Fibroblast of peridontal ligament (primary cell): ENCODE data around the gene ETF1.
"Not testable (repeated sequence)": the region's sequence is repeated elsewhere in the genome, so short reads cannot be mapped to it uniquely, and the experiment has no call there.

Source experiments
- DNase-seq: peaks from one replicate; pipeline ENCODE4 v3.0.0-alpha.2; 2010; ENCODE audit errors: extremely low read depth

Gene ETF1

GRCh38 chr5:138490648-138491283, 52.3 kb downstream of the ETF1 start:
- DNase-seq: no peak

DNA sequence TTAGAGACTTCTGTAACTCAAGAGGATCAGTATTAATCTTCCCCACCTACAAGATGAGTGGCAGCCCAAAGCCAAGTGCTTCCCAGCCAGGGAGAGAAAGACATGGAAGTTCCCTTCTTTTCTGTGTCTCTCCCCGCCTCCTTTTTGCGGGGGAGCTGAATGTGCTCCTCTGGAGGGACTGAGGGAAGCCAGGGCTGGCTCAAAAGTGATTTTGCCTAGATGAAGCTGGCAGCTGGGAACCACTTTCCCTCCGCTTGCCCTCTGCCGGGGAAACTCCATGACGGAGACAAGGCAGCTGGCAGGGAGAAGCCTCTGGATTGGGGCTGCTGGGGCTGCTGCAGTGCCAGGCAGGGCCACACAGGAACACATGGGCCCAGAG, 53.4 kb downstream of the ETF1 start:
- no peak for DNase-seq

GRCh38 chr5:138488481-138488945, 54.5 kb downstream of the ETF1 start:
- no peak for DNase-seq

GRCh38 chr5:138482638-138483037, 60.4 kb downstream of the ETF1 start:
- no peak for DNase-seq

- no peak for DNase-seq
Observed at GRCh38 chr5:138476918-138477317, 66.1 kb downstream of the ETF1 start.

DNA sequence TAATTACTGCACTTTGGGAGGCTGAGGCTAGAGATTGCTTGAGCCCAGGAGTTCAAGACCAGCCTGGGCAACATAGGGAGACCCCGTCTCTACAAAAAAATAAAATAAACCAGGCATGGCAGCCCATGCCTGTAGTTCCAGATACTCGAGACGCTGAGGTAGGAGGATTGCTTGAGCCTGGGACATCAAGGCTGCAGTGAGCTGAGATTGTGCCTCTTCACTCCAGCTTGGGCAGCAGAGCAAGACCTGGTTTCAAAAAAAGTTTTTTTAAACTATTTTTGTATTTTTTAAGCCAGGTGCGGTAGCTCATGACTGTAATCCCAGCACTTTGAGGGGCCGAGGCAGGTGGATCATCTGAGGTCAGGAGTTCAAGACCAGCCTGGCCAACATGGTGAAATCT, 69.9 kb downstream of the ETF1 start:
- DNase-seq: not testable (repeated sequence)

DNA sequence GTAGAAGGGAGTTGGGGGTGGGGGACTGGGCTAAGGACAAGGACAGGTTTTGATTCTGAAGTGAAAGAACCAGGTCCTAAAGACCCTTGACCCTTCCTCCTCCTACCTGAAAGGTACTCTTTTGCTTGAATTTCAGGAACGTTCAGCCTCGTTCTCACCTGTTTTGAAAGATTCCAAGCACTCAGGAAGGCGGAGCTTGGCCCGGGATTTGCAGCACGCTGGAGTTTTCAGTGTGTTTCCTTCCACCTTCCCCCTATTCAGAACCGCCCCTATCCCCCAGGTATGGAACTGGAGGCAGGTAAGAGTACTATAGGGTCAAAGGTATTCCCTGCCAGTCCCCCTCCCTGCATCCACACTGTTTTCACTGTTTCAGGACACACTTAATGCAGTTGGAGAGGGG, 70.7 kb downstream of the ETF1 start:
- DNase-seq: no peak

DNA sequence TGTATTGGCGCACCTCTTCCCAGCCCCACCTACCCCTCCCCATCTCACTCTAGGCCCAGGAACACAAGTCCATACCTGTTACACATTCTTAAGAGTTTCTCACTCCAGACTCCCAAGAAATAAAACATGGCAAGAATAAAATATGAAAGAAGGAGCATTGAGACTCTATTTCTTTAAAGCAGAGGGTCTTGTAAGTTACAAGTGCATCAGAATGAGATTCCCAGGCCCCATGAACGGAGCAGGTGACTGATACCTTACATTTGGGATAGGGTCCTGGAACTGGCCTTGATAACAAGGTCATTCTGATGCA, 72.0 kb downstream of the ETF1 start:
- no peak for DNase-seq

- DNase-seq: peak; percentile 89
Observed at GRCh38 chr5:138470322-138471051, 72.5 kb downstream of the ETF1 start.

GRCh38 chr5:138469540-138470321, 73.3 kb downstream of the ETF1 start:
- peak; percentile 90 for DNase-seq

DNA sequence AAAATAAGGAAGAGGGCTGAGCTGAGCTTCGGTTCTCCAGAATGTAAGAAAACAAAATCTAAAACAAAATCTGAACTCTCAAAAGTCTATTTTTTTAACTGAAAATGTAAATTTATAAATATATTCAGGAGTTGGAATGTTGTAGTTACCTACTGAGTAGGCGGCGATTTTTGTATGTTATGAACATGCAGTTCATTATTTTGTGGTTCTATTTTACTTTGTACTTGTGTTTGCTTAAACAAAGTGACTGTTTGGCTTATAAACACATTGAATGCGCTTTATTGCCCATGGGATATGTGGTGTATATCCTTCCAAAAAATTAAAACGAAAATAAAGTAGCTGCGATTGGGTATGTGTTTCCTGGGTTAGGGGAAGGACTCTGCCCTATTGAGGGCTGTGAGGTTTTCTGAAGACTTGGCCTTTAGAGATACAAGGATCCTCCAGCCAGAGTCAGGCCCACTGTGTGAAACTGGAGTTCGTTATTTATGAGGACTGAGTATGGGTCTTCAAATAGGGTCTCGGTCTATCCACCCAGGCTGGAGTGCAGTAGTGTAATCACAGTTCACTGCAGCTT, 74.0 kb downstream of the ETF1 start:
- peak; percentile 86 for DNase-seq

GRCh38 chr5:138468133-138468965, 74.7 kb downstream of the ETF1 start:
- peak; percentile 80 for DNase-seq

GRCh38 chr5:138467711-138468132, 75.3 kb downstream of the ETF1 start:
- DNase-seq: no peak

- peak; percentile 61 for DNase-seq
Observed at GRCh38 chr5:138466900-138467710, 75.9 kb downstream of the ETF1 start.

DNA sequence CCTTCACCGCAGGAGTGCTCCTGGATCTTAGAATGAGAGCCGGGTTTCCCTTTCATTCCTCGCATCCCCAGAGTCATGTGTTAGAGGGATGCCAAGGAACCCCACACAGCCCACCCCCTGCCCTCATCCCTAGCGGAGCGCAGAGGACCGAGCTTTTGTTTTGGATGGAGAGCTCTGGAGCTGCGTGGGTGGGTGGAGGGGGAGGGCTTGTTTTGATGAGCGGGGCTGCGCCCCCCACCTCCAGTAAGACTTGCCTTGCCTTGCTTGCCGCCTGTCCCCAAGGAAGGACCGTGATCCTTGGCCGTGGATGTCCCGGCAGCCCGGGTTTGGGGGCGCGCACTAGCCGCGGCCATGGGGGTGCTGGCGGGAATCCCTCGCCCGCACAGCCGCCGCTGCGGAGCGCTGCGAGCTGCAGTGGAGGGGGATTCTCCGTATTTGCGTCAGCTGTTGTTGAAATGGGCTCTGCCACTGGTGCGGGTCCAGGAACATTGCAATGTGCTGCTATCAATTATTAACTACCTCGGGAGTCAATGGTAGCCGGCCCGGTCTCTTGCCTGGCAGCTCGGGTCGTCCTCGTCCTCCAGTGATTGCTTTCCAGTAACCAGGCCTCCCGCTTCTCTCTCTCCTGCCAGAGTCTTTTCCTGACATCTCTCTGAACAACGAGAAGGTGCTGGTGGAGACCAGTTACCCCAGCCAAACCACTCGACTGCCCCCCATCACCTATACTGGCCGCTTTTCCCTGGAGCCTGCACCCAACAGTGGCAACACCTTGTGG, 76.7 kb downstream of the ETF1 start:
- DNase-seq: peak; percentile 60

GRCh38 chr5:138465261-138466124, 77.5 kb downstream of the ETF1 start, which contains the start of gene EGR1:
TSS of gene EGR1 (plus strand) at chr5:138465479. CDS start at chr5:138465762, 283 bp downstream.
- peak; percentile 93 for DNase-seq

DNA sequence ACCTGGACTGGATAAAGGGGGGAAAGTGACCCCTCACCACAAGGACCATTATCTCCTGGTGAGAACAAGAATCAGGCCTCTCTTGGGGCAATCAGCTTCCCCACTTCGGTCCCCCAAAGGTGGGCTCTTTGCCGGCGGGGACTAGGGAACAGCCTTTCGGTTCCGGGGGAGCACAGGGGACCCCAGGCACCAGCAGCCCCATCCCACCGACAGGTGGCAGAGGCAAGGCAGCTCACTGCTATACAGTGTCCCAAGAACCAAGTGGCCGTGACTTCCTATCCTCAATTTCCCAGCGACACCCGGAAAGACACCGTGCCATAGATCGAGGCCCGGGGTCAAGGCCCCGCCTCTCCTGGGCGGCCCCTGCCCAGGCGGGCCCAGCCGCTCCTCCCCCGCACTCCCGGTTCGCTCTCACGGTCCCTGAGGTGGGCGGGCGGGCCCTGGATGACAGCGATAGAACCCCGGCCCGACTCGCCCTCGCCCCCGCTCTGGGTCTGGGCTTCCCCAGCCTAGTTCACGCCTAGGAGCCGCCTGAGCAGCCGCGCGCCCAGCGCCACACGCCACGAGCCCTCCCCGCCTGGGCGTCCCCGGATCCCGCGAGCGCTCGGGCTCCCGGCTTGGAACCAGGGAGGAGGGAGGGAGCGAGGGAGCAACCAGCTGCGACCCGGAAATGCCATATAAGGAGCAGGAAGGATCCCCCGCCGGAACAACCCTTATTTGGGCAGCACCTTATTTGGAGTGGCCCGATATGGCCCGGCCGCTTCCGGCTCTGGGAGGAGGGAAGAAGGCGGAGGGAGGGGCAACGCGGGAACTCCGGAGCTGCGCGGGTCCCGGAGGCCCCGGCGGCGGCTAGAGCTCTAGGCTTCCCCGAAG, 78.4 kb downstream of the ETF1 start:
- peak; percentile 99 for DNase-seq

DNA sequence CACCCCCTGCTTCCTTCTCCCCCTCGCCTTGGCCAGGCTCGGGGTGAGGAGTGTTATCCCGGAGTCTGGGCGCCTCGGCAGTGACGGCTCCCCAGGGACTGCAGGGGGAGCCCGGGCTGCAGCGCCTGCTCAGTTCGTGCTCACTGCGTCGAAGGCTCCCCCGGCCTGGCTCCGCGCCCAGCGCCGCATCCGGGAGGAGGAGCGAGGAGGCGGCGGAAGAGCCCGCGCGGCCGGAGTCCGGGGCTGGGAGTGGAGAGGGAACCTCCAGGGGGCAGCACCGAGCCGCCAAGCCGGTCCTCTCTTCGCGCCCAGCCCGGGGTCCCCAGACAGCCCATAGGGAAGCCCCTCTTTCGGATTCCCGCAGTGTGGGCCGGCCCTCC, 79.0 kb downstream of the ETF1 start:
- DNase-seq: peak; percentile 94
